Pons (tissue), 1 donor: ENCODE measurements around the gene FAM219A.
"Not testable (repeated sequence)": the region's sequence is repeated elsewhere in the genome, so short reads cannot be mapped to it uniquely, and the experiment has no call there.

Experiments
- DNase-seq: peaks from one replicate; pipeline ENCODE4 v3.0.0-alpha.2; 2016; ENCODE audit warnings: low spot score

Gene FAM219A

DNA sequence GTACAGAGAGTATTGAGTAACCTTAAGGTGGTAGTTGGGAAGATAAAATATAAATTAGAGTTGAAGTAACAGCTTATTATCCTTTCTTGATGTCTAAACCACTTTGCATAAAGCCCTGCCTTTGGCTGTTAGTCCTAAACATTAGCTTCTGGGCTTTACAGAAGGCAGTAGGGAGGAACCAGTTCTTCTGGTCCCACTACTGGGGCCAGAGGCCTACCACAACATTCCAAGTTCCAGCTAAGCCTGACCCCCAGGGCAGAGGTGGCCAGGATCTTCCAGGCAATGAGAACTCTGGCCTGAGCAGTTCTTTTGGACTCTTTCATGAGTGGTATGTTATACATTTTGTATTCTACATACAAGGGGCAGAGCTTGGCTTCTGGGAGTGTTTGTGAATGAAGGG lies 26.3 kb upstream of the FAM219A start:
- no peak for DNase-seq

DNA sequence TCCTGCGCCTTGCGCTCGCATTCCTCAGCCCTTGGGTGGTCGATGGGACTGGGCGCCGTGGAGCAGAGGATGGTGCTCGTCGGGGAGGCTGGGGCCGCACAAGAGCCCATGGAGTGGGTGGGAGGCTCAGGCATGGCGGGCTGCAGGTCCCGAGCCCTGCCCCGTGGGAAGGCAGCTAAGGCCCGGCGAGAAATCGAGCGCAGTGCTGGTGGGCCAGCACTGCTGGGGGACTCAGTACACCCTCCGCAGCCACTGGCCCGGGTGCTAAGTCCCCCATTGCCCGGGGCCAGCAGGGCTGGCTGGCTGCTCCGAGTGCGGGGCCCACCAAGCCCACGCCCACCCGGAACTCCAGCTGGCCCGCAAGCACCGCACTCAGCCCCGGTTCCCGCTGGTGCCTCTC lies 24.4 kb upstream of the FAM219A start:
- not testable (repeated sequence) for DNase-seq

DNA sequence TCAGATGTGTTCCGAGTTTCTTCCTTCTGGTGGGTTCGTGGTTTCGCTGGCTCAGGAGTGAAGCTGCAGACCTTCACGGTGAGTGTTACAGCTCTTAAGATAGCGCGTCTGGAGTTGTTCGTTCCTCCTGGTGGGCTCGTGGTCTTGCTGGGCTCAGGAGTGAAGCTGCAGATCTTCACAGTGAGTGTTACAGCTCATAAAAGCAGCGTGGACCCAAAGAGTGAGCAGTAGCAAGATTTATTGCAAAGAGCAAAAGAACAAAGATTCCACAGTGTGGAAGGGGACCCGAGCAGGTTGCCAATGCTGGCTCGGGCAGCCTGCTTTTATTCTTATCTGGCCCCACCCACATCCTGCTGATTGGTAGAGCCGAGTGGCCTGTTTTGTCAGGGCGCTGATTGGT lies 23.2 kb upstream of the FAM219A start:
- DNase-seq = not testable (repeated sequence)

DNA sequence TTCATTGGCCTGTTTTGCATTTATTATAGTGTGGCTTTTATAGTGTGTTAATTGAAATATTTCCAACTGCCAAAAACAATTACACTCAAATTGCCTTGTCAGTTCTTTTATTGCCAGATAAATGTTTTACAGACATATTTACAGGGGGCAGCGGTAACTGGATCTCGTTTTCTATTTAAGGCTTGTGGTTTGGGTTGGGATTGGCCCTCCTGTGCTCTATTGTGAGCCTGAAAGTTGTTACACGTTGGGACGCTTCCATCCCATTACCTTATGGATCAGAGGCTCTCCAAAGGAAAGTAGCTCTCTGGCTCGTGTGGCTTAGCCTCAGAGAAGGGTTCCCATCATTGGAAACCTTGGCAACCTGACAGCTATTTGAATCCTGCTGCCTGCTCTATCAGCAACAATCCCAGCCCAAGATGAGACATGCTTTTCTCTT lies 21.1 kb upstream of the FAM219A start:
- no peak for DNase-seq

DNA sequence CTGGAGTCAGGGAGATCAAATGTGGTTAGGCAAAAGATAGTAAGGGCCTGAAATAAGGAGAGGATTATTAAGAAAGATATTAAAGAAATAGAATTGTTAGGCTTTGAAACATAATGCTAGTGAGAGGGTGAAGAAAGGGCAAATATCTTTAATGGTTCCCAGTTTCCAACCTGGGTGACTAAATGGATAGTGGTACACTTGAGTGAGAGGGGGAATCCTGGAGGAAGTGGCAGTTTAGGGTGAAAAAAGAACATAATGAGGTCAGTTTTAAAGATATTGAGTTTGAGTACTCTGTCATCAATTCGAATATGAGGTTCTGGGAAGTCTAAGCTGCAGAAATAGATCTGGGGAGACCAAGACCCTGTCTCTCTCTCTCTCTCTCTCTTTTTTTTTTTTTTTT lies 19.2 kb upstream of the FAM219A start:
- no peak for DNase-seq

DNA sequence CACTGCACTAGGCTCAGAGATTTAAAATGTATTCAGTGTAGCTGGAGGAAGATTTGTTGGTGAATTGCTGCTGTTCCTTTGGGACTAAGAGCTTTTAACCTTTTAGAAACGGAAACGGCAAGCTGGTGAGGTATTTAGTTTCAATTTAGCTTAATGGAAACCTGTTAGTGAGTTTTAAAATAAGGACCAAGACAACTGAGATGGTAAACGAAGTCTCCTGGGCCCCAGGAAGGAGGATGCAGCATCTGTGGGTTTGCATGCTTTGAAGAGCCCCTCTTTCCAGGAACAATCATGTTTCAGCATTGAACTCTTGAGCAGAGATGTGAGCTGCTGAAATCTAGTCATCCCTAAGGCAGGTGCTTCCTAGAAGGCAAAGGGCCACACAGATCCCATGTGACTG lies 16.7 kb upstream of the FAM219A start:
- DNase-seq = no peak

DNA sequence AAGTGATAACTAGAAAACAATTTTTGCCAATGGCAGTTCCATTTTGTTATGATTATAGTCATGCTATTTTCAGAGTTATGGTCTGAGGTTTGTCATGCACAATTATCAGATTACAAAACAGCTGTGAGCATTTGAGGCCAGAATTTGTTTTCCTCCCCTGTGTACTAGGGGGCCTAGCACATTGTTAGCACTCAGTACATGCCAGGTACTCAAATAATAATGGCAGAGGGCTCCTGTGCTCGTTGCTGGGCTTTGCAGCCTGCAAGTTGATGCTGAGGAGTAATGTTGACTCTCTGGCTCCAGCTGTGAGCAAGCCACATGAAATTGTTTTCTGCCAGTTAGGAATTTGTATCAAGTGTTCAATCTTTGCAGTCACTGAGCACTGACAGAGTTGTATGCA lies 7.1 kb upstream of the FAM219A start:
- DNase-seq = no peak

DNA sequence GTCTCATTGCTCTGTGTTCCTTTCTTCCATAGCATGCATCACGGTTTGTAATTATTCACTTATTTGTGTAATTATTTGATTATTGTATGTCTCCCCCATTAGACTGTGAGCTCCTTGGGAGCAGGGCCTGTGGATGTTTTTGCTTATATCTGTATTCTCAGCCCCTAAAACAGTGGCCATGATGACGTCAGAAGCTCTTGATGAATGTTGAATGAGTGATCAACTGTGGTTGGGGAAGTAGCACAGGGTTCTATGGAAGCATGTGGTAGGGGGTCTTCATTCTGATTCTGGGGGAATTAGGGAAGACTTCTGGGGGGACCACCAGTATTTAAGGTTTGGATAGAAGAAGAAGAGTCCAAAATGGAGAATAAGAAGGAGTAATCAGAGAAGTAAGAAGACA lies 6.2 kb upstream of the FAM219A start:
- no peak for DNase-seq

DNA sequence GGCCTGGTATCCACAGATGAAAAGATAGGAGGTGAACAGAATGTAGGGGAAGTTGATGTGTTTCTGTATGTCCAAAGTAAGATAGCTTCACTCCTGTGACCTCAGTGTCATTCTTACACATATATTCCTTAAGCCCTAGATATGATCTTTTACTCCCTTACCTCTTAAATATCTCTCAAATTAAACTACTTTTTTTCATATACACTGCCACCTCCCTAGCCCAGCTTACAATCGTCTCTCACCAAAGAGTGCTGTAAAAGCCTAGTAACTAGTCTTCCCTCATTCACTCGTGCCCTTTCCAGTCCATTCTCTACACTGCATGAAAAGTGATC lies 5.5 kb upstream of the FAM219A start:
- no peak for DNase-seq

DNA sequence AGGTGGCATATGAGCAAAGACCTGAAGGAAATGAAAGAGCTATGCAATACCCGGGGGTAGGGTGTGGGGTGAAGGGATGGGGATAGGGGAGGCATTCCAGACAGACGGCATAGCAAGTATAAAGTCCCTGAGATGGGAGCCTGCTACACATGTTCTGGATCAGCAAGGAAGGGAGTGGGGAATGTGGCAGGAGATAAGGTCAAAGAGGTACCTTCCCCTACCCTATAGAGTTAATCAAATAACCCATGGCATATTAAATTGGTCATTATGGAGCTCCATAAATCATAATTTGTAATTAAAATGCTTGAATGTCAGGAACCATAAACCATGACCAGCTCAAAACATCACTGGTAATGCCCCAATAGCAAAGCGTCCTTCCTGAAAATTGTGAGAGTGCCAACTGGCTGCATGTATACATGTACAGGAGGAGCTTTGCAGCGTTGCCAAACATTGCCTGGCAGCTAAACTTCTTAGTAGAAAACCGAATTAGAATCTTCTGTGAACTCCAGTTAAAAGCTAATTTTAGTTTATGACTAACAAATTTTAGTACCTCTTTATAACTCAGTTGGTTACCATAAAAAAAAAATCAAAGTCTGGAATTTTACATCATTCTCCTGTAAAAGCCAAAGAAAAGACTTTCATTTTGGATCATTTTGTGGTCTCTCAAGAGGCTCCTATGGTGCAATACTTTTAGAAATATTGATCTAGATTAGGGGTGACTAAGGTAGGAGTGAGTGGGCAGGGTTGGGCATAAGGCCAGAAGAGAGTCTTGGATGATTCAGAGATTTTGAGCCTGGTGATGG lies 4.9 kb upstream of the FAM219A start:
- DNase-seq = no peak

DNA sequence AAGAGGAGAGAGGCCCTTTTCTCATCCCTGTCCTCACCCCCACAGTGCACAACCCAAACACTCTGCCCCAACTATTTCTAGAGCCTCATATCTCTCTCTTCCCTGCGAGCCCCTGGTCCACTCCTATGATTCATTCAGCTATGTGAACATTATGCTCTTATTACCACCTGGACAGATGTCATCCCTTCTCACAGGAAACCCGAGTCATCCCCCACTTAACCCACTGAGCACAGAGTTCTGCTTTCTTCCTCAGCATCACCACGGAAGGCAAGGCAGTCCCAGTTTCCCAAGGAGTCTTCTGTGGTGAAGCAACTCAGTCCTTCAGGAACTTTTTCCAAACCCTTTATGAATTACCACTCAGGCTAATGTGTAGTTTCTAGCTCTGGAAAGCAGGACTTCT lies 1.6 kb upstream of the FAM219A start:
- DNase-seq = no peak

DNA sequence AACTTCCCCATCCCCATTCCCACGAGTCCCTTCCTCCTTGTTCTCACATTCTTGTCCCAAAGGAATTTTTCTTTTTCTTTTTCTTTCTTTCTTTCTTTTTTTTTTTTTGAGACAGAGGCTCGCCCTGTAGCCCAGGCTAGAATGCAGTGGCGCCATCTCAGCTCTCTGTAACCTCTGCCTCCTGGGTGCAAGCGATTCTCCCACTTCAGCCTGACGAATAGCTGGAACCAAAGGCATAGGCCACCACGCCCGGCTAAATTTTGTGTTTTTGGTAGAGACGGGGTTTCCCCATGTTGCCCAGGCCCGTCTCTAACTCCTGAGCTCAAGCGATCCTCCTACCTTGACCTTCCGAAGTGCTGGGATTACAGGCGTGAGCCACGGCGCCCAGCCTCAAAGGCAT lies 986 bp upstream of the FAM219A start:
- DNase-seq = no peak

DNA sequence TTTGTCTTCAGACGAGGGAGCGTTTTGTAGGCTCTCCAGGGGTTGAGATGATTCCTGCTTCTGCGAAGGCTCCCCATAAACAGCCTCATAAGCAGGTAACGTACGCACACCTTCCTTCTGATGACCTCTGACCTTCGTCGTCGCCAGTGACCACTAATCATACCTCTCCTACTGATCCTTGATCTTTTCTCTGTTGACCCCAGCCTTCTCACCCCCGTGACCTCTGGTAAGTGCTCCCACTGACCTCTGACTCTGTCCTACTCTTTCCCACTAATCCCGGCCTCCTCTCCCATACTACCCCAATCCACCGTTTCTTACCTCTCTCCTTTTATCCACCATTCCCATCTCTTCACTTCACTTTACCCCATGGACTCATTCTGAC lies 580 bp upstream of the FAM219A start:
- no peak for DNase-seq

DNA sequence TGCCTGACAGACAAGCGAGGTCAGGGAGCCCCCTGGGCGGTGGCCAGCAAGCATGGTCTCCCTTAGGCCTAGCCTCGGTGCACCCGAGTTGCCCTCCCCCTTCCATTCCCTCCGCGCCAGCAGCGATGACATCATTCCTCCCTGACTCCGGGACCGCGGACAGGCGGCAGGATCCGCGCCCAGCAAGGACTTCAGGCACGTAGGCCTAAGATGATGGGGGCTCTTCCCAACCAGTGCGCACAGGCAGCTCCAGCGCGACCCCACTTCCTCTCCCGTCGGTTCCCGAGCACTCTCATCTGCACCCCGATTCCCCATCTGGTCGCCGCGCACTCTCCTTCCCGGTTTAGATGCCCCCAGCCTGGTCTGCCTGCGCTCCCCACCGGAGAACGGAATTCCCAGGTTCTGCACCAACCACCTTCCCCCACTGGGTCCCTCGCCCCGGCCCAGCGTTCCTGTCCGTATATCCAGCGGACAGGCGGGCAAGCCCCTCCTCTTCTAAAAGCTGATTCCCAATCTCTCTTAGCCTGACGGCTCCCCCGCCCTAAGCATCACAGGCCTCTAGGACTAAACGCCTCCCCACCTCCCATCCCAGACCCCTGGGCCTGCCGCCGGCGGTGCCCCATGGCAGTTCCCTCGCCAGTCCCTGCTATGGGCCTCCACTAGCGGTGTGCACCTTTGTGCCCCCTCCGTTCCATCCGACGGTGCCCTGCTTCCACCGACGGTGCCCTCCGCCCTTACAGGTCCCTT lies 931 bp downstream of the FAM219A start:
- DNase-seq = peak; percentile 65

DNA sequence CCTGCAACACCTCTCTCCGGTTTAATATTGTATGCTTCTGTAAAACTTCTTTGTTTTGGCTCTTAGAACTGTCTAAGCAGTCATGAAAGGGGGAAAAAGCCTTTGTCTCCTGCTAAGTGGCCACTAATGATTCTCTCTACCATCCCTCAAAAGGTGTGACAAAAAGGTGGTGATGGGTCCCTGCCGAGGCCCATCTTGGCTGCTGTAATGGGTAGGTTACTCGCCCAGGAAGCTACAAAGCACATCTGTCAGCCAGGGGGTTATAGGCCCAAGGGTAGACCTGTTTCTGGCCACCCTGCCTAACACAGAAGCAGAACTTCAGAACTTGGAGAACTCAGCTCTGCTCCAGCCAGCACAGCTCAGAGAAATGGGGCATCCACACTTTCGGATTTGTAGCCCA lies 1.6 kb downstream of the FAM219A start:
- no peak for DNase-seq

DNA sequence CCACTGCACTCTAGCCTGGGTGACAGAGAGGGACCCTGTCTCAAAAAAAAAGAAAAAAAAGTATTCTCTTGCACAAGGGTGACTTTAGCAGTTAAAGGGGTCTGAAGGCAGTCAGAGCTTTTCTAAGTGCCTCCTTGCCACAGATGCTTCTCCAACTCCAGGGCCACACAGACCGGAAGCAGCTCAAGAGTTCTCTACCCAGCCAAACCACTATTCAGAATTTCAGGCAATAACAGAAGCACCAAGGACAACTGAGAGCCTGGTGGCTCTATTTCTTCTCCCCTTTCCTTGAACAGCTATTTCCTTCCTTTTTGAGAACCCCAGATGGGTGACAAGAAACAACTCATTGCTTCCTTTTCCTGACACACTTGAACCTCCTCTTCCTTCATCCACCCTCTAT lies 2.2 kb downstream of the FAM219A start:
- no peak for DNase-seq

DNA sequence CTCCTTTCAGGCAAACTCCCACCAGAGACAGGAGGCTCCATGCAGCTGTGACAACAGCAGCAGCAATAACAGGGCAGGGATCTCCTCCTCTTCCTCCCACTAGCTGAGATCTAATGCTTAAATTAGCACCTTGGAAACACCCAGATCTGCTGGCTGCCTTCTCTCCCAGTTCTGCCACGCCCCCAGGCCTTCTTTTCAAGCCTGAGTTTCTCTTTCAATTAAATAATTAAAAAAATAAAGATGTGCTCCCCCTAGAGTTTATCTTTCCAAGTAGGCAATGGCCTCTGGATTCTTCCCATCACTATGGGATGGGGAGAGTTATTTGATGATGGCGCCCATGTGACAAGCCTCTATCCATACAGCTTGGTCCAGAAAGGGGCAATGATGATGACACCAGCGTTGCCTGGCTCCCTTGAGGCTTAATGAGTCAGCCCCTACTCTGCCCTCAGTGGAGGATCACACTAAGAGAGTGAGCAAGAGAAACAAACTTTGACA lies 3.8 kb downstream of the FAM219A start:
- no peak for DNase-seq

DNA sequence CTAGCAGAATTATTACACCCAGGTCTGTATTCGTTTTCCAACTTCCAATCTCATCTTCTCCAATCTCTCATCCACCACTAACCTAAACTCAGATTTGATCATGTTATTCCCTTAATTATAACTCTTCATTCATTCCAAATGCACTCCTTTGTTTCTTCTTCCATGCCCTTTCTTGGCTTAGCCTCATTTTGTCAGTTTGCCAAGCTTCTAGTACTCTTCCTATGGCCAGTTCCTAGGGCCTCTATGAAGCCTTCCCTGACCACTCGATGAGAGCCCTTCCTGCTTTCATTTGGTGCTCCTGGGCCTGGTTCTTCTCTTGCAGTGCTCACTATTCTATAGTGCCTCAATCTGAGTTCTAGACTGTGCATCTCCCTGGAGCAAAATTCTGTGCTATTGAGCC lies 5.8 kb downstream of the FAM219A start:
- DNase-seq = peak; percentile 58

DNA sequence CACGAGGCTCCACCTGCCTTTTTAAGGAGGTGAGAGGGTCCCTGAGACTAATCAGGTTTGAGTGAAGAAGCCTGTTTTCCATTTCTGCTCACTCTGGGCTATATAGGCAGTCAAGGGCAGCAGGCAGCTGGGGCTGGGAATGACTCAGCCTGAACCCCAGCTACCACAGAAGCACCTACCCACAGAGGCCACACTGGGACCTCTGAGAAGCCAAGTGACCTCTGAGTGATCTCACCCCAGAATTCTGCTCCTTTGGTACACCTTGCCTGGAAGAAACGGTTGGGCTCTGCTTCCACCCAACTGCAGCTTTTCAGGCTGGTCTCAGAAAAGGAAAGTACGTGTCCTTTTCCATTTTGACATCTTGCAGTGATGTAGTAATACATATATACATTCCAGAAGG lies 6.8 kb downstream of the FAM219A start:
- no peak for DNase-seq

DNA sequence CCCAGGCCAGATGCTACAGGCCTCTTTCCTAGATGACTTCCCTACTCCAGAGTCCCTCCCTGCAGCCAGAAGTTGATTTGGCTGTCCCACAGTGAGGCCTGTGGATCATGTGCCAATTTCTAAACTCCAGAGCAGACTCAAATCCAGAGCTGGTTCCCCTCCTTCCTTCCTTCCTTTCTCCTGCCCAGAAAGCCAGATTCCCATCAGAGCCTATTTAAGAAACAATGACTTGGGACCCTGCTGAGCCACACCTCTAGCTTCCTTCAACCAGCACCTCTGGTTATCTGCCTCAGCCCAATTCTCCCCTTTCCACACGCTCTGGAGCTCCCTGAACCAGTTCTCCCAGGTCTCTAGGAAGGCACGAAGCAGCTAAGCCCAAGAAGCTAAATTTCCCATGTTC lies 7.2 kb downstream of the FAM219A start:
- no peak for DNase-seq

DNA sequence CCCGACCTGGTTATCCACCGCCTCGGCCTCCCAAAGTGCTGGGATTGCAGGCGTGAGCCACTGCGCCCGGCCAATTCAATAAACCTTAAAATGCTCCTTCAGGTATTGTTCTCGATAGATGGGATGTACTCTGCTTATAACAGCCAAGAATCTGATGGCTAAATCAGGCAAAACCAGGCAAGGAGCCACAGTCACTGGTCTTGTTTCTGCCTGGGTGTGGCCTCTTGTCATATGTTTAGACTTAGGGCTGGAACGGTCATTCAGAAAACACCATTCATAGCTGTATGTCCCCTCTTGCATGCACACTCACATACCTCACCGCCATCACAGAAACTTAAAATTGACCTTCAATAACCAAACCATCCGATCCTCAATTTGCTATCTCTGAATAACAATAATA lies 7.7 kb downstream of the FAM219A start:
- no peak for DNase-seq

DNA sequence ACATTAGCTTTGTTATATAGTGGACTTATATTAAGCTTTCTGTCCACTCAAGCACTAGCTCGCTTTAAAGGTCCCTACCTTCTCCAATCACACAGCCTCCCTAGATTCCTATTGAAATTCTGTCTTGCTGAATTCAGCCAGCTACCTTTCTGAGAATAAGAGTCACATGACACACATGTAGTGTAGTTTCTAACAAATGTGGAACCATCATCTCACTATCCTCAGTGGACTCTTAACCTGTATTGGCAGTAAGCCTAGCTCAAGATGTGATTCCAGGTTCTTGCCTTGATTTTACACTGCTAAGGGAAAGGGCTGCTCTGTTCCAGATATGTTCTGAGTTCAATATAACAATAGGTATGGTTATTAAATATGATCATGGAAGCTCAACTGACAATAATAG lies 11.4 kb downstream of the FAM219A start:
- no peak for DNase-seq

DNA sequence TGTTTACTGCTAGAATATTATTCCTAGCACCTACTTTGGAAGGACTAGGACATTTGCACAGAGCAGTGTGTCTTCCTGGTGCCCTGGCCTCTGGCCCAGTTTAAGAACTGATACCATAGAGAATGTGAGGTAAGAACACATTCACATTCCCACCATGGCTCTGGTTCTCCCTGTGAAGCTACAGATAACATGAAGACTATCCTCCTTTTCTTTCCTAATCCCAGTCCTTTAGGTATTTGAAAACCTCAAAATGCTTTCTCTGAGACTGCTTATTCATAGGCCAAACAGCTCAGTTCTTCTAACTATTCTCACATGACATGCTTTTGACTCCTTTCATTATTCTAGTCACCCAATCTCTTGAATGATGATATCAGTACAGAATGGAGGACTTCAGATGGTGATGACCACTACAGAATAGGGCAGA lies 11.9 kb downstream of the FAM219A start:
- DNase-seq = no peak

DNA sequence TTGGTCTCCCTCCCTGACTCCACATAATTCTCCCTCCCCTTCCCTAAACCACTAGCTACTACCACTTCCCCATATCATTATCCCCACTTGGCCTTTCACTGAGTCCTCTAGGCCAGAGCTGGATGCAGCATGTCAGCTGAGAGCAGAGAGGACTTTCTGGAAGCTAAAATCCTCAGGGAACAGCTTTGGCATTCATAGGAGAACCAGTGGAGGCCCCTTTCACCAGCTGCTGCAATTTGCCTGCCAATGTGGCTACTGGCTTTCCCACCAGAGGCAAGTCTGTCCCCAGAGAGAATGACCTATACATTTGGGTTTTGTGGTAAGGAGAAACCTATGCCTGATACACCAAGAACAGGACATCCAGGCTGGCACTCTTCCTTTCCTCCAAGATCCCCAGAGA lies 14.4 kb downstream of the FAM219A start:
- DNase-seq = no peak
